ENCODE measurements around the gene CRYGC.
"Not testable (repeated sequence)": the region's sequence is repeated elsewhere in the genome, so short reads cannot be mapped to it uniquely, and the experiment has no call there.

Gene CRYGC

DNA sequence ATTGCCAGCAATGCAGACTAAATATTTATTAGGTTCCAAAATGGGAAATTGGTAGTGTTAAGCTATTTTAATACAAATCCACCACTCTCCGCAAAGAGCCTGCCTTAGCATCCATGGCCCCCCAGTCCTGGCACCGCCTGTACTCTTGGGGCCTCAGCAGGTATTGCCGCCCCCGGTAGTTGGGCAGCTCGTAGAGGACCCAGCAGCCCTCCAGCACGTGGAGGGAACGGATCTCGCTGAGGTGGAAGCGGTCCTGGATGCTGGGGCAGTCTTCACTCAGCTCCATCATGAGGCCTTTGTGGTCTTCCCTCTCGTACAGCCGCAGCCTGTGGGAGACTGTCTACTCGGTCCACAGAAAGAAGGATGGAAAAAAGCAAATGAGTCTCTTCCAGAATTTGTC is 1.5 kb downstream of the CRYGC start:
- CTCF ChIA-PET = no interaction called here
- POLR2A ChIA-PET = no interaction called here
- DNase-seq (ENCODE audit: extremely low spot score) = no peak
- TF ChIP-seq FOXK2 (IDR thresholded peaks at IDR 0.05) = no peak
- TF ChIP-seq L3MBTL2 (conservative IDR thresholded peaks at IDR 0.05) = no peak
- TF ChIP-seq CTBP1 (IDR thresholded peaks at IDR 0.05; ENCODE audit: borderline replicate concordance) = no peak
- TF ChIP-seq FOXM1 (IDR thresholded peaks at IDR 0.05; ENCODE audit: borderline replicate concordance) = no peak
- TF ChIP-seq SUZ12 (IDR thresholded peaks at IDR 0.05) = no peak
- TF ChIP-seq LEF1 (IDR thresholded peaks at IDR 0.05; ENCODE audit: borderline replicate concordance) = no peak
- TF ChIP-seq, protein P1, sequence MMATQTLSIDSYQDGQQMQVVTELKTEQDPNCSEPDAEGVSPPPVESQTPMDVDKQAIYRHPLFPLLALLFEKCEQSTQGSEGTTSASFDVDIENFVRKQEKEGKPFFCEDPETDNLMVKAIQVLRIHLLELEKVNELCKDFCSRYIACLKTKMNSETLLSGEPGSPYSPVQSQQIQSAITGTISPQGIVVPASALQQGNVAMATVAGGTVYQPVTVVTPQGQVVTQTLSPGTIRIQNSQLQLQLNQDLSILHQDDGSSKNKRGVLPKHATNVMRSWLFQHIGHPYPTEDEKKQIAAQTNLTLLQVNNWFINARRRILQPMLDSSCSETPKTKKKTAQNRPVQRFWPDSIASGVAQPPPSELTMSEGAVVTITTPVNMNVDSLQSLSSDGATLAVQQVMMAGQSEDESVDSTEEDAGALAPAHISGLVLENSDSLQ (IDR thresholded peaks at IDR 0.05) = no peak
- no peak for TF ChIP-seq FOXA1 (IDR thresholded peaks at IDR 0.05)
- no peak for TF ChIP-seq NFRKB (IDR thresholded peaks at IDR 0.05)
- no peak for TF ChIP-seq SP1 (IDR thresholded peaks at IDR 0.05)
- TF ChIP-seq ZNF384 (IDR thresholded peaks at IDR 0.05) = no peak
- no peak for TF ChIP-seq HDGF (IDR thresholded peaks at IDR 0.05; ENCODE audit: borderline replicate concordance)
- no peak for TF ChIP-seq ARNT (IDR thresholded peaks at IDR 0.05)
- TF ChIP-seq ELF4 (IDR thresholded peaks at IDR 0.05) = no peak

DNA sequence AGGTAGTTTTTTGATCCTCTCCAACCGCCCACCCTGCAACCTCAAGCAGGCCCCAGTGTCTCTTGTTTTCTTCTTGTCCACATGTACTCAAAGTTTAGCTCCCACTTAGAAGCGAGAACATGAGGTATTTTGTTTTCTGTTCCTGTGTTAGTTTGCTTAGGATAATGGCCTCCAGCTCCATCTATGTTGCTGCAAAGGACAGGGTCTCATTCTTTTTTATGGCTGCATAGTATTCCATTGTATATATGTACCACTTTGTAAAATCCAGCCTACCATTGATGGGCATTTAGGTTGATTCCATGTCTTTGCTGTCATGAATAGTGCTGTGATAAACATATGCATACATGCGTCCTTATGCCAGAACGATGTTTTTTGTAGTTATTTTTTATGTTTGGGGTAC is 2.5 kb downstream of the CRYGC start:
- TF ChIP-seq, protein P1 (IDR thresholded peaks at IDR 0.05) = no peak
- CTCF ChIA-PET = interaction anchor here (0.7 kb wide), 1 partner anchor 46 kb away, joined by 4 read pairs; no protein-coding TSS in a partner anchor
- POLR2A ChIA-PET = no interaction called here
- DNase-seq (ENCODE audit: extremely low spot score) = no peak

DNA sequence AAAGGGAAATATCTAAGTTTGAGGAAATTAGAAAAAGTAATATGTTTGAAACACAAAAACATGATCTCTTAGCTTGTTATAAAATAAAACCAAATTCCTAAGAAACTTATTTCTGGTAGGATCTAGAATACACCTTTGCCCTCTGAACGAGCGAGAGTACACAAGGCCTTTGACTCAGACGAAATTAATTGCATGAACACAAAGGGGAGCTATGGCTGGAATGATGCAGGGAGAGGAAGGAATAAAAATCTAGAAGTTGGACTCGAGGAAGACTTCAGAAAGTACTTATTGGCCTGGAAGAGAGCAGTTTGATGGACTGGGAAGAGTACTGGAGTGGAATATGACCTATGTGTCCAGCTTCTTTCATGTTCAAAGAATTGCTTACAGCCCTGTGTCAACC is 4.4 kb downstream of the CRYGC start:
- TF ChIP-seq CTBP1 (IDR thresholded peaks at IDR 0.05; ENCODE audit: borderline replicate concordance) = no peak
- no peak for TF ChIP-seq FOXA1 (IDR thresholded peaks at IDR 0.05)
- TF ChIP-seq L3MBTL2 (conservative IDR thresholded peaks at IDR 0.05) = no peak
- TF ChIP-seq, protein P1 (IDR thresholded peaks at IDR 0.05) = no peak
- TF ChIP-seq BHLHE40 (IDR thresholded peaks at IDR 0.05; ENCODE audit: borderline replicate concordance) = no peak
- TF ChIP-seq FOXK2 (IDR thresholded peaks at IDR 0.05) = no peak
- no peak for TF ChIP-seq ZNF384 (IDR thresholded peaks at IDR 0.05)
- no peak for TF ChIP-seq SUZ12 (IDR thresholded peaks at IDR 0.05)
- no peak for TF ChIP-seq ARNT (IDR thresholded peaks at IDR 0.05)
- no peak for TF ChIP-seq FOXM1 (IDR thresholded peaks at IDR 0.05; ENCODE audit: borderline replicate concordance)
- TF ChIP-seq NFRKB (IDR thresholded peaks at IDR 0.05) = no peak
- no peak for DNase-seq (ENCODE audit: extremely low spot score)
- ChIA-PET POLR2A (interaction anchor here (0.8 to 1.2 kb wide), 2 partner anchors 18 to 23 kb away, joined by 3 read pairs; no protein-coding TSS in a partner anchor), CTCF (no interaction called here)

DNA sequence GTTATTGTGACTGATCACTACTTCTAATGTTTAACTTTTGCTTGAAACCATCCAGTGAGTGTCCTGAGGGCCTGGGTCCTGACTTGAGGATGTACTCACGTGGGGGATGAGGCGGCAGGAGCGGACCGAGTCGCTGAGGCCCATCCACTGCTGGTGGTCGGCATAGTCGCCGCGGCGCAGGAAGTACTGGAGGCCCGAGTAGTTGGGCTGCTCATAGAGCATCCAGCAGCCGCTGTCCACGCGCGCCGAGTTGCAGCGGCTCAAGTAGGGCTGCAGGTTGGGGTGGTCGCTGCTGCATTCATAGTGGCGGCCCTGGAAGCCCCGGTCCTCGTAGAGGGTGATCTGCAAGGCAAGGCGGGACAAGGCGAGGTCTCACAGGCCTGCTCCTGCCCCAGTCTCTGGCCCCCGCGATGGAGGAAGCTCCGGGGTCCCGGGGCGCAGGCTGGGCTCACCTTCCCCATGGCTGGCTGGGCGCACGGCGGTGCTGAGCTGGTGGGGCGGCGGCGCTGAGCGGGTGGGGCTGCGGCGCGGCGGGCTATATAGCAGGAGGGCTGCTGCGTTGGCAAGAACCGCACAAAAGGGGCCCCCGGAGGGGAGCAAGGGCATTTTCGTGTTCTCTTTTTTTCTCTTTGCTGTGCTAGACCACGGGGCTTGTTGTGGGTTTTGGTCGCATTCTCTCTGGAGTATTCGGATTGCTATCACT is 5.5 kb downstream of the CRYGC start, which contains the start of gene CRYGD:
Gene CRYGD (minus strand): TSS at position 512 of the 703 bp plus-strand sequence. CDS start 51 bp downstream, at position 461.
- DNase-seq (ENCODE audit: extremely low spot score); CTCF ChIA-PET: not testable (repeated sequence)
- TF ChIP-seq L3MBTL2 (conservative IDR thresholded peaks at IDR 0.05) = peak; percentile 41
- TF ChIP-seq FOXM1 (IDR thresholded peaks at IDR 0.05; ENCODE audit: borderline replicate concordance) = 0 out of 2 replicates have a peak, but pooled peaks have one; percentile 6
- POLR2A ChIA-PET = interaction anchor here (1.2 kb wide), 1 partner anchor 22 kb away, joined by 3 read pairs; no protein-coding TSS in a partner anchor

DNA sequence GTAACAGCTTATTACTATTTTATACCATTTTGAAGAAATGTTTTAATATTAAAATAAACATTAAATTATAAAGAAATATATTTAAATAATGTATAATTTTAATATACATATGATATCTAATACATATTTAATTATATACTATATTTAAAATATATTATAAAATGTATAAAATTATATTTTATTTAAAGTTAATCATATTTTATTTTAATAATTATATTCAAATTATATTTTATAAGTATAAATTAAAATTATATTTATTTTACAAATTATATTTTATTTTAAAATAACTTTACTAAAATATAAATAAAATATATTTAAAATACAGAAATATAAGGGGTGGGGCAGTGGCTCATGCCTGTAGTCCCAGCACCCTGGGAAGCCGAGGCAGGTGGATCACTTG is 7.4 kb downstream of the CRYGC start:
- DNase-seq (ENCODE audit: extremely low spot score) = no peak
- TF ChIP-seq HDGF (IDR thresholded peaks at IDR 0.05; ENCODE audit: borderline replicate concordance) (no peak), ELF4 (IDR thresholded peaks at IDR 0.05) (no peak), NFRKB (IDR thresholded peaks at IDR 0.05) (no peak), L3MBTL2 (conservative IDR thresholded peaks at IDR 0.05) (no peak), SUZ12 (IDR thresholded peaks at IDR 0.05) (no peak), LEF1 (IDR thresholded peaks at IDR 0.05; ENCODE audit: borderline replicate concordance) (no peak), BHLHE40 (IDR thresholded peaks at IDR 0.05; ENCODE audit: borderline replicate concordance) (no peak), SP1 (IDR thresholded peaks at IDR 0.05) (no peak), FOXK2 (IDR thresholded peaks at IDR 0.05) (no peak), ZNF384 (IDR thresholded peaks at IDR 0.05) (no peak), FOXA1 (IDR thresholded peaks at IDR 0.05) (no peak), ARNT (IDR thresholded peaks at IDR 0.05) (no peak)
- TF ChIP-seq, protein P1 (IDR thresholded peaks at IDR 0.05) = no peak
- ChIA-PET CTCF (no interaction called here), POLR2A (no interaction called here)

DNA sequence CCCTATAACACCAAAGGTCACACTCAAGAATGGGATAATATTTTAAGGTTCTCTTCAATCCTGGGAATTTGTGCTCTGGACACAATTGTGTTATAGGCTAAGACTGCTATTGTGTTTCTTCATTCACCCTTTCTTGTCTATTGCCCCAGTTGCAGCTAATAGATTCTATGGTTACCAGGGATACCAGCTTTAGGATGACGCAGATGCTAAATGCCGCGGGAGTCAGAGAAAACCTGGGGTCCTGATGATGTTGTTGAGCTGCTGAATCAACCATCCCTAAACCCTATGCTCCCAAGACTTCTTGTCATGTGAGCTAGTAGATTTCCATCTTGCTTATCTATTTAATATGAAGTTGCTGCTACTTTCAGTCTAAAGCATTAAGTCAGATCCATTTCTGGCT is 10.7 kb downstream of the CRYGC start:
- ChIA-PET CTCF (no interaction called here), POLR2A (no interaction called here)
- TF ChIP-seq TARDBP (IDR thresholded peaks at IDR 0.05) (no peak), ELF4 (IDR thresholded peaks at IDR 0.05) (no peak), L3MBTL2 (conservative IDR thresholded peaks at IDR 0.05) (no peak), ZNF384 (IDR thresholded peaks at IDR 0.05) (no peak), FOXM1 (IDR thresholded peaks at IDR 0.05; ENCODE audit: borderline replicate concordance) (no peak), FOXK2 (IDR thresholded peaks at IDR 0.05) (no peak), SP1 (IDR thresholded peaks at IDR 0.05) (no peak), BHLHE40 (IDR thresholded peaks at IDR 0.05; ENCODE audit: borderline replicate concordance) (no peak), NFRKB (IDR thresholded peaks at IDR 0.05) (no peak), HDGF (IDR thresholded peaks at IDR 0.05; ENCODE audit: borderline replicate concordance) (no peak), ARNT (IDR thresholded peaks at IDR 0.05) (no peak), SUZ12 (IDR thresholded peaks at IDR 0.05) (no peak), CTBP1 (IDR thresholded peaks at IDR 0.05; ENCODE audit: borderline replicate concordance) (no peak), LEF1 (IDR thresholded peaks at IDR 0.05; ENCODE audit: borderline replicate concordance) (no peak)
- TF ChIP-seq, protein P1 (IDR thresholded peaks at IDR 0.05) = no peak
- no peak for DNase-seq (ENCODE audit: extremely low spot score)

DNA sequence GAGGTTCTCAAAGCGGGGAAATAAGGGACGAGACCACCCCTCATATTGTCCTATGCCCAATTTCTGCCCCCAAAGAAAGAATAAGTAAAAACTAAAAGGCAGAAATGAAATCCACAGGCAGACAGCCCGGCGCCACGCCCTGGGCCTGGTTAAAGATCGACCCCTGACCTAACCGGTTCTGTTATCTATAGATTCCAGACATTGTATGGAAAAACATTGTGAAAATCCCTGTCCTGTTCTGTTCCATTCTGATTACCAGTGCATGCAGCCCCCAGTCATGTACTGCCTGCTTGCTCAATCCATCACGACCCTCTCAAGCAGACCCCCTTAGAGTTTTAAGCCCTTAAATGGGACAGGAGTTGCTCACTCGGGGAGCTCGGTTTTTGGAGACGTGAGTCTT is 12.2 kb downstream of the CRYGC start:
- CTCF ChIA-PET; POLR2A ChIA-PET; DNase-seq (ENCODE audit: extremely low spot score): not testable (repeated sequence)

All from HEK293T (cell line).